Mesothelial cell of epicardium (in vitro differentiated cells): ENCODE measurements around the gene PRKD2. TPM values are rescaled to one million over a fixed set of nuclear protein-coding genes. Genes with fewer than 3 reads are reported as not detected.

Source experiments
- DNase-seq, 2 experiments: peaks; one replicate each; pipeline ENCODE4 v3.0.0; 2021; ENCODE audit warnings: low spot score in 2 of 2; ENCODE audit not compliant: unreplicated experiment in 2 of 2
- H3K27ac Mint-ChIP-seq: 2 replicates; pipeline ENCODE4 v1.8.0; 2021; ENCODE audit warnings: mixed read lengths
- H3K27me3 Mint-ChIP-seq: 2 replicates; pipeline ENCODE4 v1.8.0; 2021; ENCODE audit warnings: low read depth, mixed read lengths
- H3K36me3 Mint-ChIP-seq: 2 replicates; pipeline ENCODE4 v1.8.0; 2021; ENCODE audit warnings: mixed read lengths
- H3K4me1 Mint-ChIP-seq: 2 replicates; pipeline ENCODE4 v1.8.0; 2021; ENCODE audit warnings: mixed read lengths
- H3K4me3 Mint-ChIP-seq: 2 replicates; pipeline ENCODE4 v1.8.0; 2021; ENCODE audit warnings: mild to moderate bottlenecking, moderate library complexity, mixed read lengths
- H3K9me3 Mint-ChIP-seq: 2 replicates; pipeline ENCODE4 v1.8.0; 2021; ENCODE audit warnings: mixed read lengths
- CTCF ChIP-seq: fragments of 200-600 bp; sonication (generic); IDR thresholded peaks from one replicate; pipeline ENCODE4 v1.5.0; 2021; ENCODE audit warnings: antibody characterized with exemption; ENCODE audit not compliant: unreplicated experiment
- total RNA-seq: library from RNA; stranded (reverse); gene quantifications from 3 replicates; pipeline ENCODE4 v1.2.1, GENCODE V29; 2021

The PRKD2 gene
- total RNA-seq, 1 donor from 2014 or later: 74.7 TPM

DNA sequence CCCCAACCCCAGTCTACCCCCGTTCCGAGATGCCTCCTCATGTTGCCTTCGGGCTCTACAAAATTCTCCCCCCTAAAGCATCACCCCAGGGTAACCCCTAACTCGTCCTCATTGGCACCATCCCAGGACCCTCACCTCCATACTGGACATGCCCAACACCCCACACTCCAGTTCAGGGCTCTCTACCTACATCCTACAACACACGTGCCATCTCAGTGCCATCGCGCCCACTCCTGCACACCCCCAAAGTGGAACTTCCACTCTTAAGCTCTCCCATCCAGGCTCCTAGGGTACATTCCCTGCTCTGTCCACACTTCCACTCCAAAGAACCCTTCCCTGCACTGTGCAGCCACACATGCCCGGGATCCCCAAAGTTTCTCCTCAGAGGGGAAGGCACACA is 28.1 kb upstream of the PRKD2 start:
- peak overlapping the region; percentile 89 for H3K27ac Mint-ChIP-seq
- no peak for DNase-seq
- H3K4me3 Mint-ChIP-seq: peak overlapping the region; percentile 96
- H3K36me3 Mint-ChIP-seq: peaks cover 1% of the 10 kb centered on the region
- no peak for TF ChIP-seq CTCF
- H3K27me3 Mint-ChIP-seq: no peaks in the 10 kb centered on the region
- H3K4me1 Mint-ChIP-seq: peaks cover 23% of the 10 kb centered on the region
- H3K9me3 Mint-ChIP-seq: no peaks in the 10 kb centered on the region

- H3K27ac Mint-ChIP-seq: peak overlapping the region; percentile 89
- no peaks in the 10 kb centered on the region for H3K27me3 Mint-ChIP-seq
- no peak for DNase-seq
- no peak for TF ChIP-seq CTCF
- no peaks in the 10 kb centered on the region for H3K36me3 Mint-ChIP-seq
- H3K9me3 Mint-ChIP-seq: no peaks in the 10 kb centered on the region
- H3K4me3 Mint-ChIP-seq: peak overlapping the region; percentile 96
- H3K4me1 Mint-ChIP-seq: peaks cover 23% of the 10 kb centered on the region
Observed at GRCh38 chr19:46744005-46744691, 27.2 kb upstream of the PRKD2 start.

DNA sequence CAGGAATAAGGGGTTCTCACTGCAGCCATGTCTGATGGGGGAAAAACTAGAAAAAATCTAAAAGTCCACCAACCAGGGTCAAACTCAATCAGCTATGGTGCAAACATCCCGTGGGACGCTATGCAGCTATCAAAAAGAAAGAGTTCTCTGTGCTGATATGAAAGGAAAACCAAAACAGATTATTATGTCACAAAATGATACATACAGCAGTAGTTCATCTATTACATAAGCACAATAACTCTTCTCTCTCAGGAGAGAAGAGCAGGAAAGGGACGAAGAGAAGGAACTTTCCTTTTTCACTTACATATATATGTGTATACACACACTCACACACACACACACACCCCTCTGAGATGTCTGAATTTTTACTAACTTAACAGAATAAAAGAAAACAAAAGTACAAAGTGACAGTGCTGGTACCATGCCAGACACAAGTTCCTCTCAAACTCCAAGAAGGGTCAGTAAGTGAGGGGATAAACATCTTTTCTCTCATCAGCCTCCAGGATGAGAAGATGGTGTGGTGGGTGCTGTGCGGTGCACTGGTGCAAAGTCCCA is 26.1 kb upstream of the PRKD2 start:
- TF ChIP-seq CTCF: no peak
- Mint-ChIP-seq H3K27me3 (no peaks in the 10 kb centered on the region), H3K36me3 (peaks cover under 1% of the 10 kb centered on the region), H3K27ac (no peak overlapping the region), H3K9me3 (no peaks in the 10 kb centered on the region), H3K4me1 (peaks cover 23% of the 10 kb centered on the region), H3K4me3 (peak overlapping the region; percentile 8)
- no peak for DNase-seq

GRCh38 chr19:46741447-46741846 is 24.5 kb upstream of the PRKD2 start:
- Mint-ChIP-seq H3K4me3 (no peak overlapping the region), H3K4me1 (peaks cover 23% of the 10 kb centered on the region), H3K9me3 (no peaks in the 10 kb centered on the region), H3K27ac (peak overlapping the region; percentile 33), H3K36me3 (peaks cover 10% of the 10 kb centered on the region), H3K27me3 (no peaks in the 10 kb centered on the region)
- TF ChIP-seq CTCF: no peak
- DNase-seq: no peak

DNA sequence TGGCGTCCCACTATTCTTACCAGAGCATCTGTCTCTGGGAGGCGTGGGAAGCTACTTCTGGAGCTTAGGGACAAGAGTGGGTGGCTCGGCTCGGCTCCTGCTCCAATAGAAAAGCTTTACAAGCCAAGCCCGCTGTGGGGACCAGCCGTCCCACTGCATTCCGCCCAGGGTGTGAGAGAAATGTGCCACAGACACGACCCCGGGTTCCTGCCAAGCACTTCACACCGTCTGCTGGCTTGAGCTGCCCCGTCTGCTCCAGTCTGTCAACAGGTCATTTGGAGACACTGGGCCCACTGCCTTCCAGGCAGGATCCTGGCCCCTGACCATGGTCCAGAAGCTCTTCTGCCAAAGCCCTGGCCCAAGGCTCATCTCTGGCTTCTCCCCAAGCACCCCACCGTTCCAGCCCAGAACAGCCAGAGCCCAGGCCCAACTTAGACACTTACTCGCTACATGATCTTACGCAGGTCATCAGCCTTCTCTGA is 22.4 kb upstream of the PRKD2 start:
- Mint-ChIP-seq H3K4me1 (peaks cover 11% of the 10 kb centered on the region), H3K27me3 (no peaks in the 10 kb centered on the region), H3K36me3 (peaks cover 11% of the 10 kb centered on the region), H3K4me3 (no peak overlapping the region), H3K27ac (peak overlapping the region; percentile 34), H3K9me3 (no peaks in the 10 kb centered on the region)
- no peak for DNase-seq
- no peak for TF ChIP-seq CTCF
